DMS 273 treated with DMSO at 0.1 percent for 48 hours (cell line): ENCODE measurements around the gene WNT3.

Source experiments
- DNase-seq: peaks from one replicate; lab custom pipeline; 2025; lab: John Stamatoyannopoulos, UW

Gene WNT3

GRCh38 chr17:46730679-46731078 lies 87.8 kb downstream of the WNT3 start:
- DNase-seq: no peak

GRCh38 chr17:46730026-46730425 lies 88.5 kb downstream of the WNT3 start:
- no peak for DNase-seq

DNA sequence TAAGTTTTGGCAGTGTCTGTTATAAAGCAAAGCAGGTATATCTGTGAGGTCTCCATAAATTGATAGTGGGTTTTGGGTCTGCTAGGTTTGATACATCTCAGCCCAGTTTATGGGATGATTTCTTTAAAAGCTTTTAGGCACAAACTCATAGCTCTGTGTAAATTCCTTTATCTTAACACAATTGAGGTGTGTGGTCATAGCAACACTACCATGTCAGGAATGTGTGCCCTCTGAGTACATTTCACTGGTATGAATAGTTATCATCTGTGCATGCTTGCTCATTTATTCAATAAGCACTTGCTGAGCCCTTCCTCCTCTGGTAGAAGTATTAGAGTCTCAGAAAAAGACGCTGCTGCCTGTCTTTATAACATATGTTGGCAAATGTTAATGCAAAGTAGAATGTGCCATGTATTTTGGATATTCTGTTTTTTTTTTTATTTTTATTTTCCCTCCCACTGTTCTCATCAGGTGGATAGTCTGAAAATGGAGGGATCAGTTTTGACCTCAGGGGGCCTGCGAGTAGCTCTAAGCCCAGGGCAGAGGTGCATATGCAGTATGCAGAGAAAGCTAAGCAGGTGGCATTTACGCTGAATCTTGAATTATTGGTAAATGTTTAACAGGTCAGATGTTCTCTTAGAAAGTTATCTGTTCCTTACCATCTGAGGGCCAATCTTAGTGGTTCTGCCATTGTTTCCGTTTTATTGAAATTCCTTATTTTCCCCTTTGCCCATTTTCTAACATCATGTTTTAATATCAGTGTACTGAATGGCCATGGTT lies 90.7 kb downstream of the WNT3 start:
- DNase-seq: no peak

DNA sequence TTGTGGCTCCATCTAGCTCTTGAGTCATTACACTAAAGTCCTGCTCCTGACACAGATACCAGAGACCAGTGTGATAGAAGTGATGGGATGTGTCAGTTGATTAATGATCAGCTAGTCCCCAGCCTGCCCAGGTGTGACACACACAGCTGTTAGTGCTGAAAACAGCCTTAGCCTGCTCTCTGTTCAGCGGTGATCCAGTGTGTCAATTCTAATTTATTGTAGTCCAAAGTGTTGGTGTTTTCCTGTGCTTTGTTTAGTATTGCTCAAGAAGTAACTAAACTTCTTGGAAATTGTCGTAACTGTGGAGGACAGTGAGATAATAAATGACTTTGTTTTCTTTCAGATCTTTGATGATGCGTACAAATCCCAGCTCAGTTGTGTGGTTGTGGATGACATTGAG lies 92.3 kb downstream of the WNT3 start:
- DNase-seq: no peak

DNA sequence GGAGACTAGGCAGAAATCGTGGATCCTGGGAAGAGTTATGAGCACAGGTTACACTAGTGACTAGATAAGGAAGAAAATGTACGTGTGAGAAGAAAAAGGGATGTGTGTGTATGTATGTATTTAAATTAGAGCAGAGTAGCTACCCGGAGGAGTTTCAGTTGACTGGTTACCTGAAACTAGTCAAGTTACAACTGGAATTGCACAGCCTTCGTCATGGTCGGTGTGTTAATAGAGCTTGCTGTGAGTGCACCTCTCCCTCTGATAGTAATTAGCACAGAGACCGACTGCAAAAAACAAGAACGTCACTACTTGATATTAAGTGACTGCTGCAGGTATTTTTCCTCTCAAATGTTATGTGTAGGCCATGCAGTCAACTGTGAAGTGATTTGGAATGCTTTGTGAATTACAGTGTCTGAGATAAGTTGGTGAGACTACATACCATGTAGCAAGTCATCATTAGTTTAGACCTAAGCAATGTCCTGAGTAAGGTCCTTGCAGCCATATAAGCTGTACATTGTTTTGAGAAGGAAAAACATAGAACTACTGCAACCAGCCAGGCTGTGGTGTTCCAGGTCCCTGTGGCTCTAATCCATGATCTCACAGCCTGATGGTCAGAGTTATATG lies 95.7 kb downstream of the WNT3 start:
- DNase-seq: no peak

DNA sequence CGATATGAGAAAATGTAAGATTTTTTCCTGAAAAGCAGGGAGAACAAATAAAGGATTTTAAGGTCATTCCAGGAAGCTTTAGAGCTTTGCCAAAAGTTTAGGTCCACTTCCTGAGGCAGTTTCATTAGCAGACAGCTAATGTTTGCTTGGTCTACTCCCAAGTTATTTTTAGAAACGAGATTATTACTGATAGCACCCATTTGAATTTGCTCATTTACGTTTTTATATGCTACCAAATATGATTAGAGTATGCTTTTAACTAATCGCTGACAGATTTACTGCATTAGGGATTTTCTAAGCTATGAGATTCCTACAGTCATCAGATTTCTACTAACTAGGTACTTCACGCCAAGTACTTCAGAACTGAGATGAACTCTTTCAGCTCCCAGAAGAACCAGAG lies 98.1 kb downstream of the WNT3 start:
- DNase-seq: no peak

GRCh38 chr17:46719891-46720290 lies 98.6 kb downstream of the WNT3 start:
- DNase-seq: no peak

GRCh38 chr17:46717999-46718398 lies 100.5 kb downstream of the WNT3 start:
- DNase-seq: no peak
